Hepatocyte (in vitro differentiated cells): ENCODE measurements around the gene PCCA. TPM values are rescaled to one million over a fixed set of nuclear protein-coding genes. Genes with fewer than 3 reads are reported as not detected.
A peak's percentile ranks its signal among the peaks of the same experiment; 100 is the strongest.
"Not testable (repeated sequence)": the region's sequence is repeated elsewhere in the genome, so short reads cannot be mapped to it uniquely, and the experiment has no call there.

ENCODE experiments used
- DNase-seq: peaks from one replicate; pipeline ENCODE4 v3.0.0-alpha.2; 2016; ENCODE audit warnings: low spot score
- H2AFZ ChIP-seq: fragments of 200-600 bp; sonication (generic); 2 replicates; pipeline ENCODE4 v1.6.0; 2016; ENCODE audit warnings: antibody characterized with exemption, mild to moderate bottlenecking
- H3K27ac ChIP-seq: fragments of 200-600 bp; sonication (generic); 2 replicates; pipeline ENCODE4 v1.5.1; 2016; ENCODE audit warnings: mild to moderate bottlenecking
- H3K27me3 ChIP-seq: fragments of 200-600 bp; sonication (generic); 2 replicates; pipeline ENCODE4 v1.6.1; 2016
- H3K36me3 ChIP-seq: fragments of 200-600 bp; sonication (generic); replicated peaks from 2 replicates; pipeline ENCODE4 v1.5.1; 2016; ENCODE audit warnings: low read depth; ENCODE audit not compliant: insufficient read depth
- H3K4me1 ChIP-seq: fragments of 200-600 bp; sonication (generic); 2 replicates; pipeline ENCODE4 v1.5.1; 2016; ENCODE audit warnings: mild to moderate bottlenecking, moderate library complexity; ENCODE audit not compliant: insufficient read depth
- H3K4me2 ChIP-seq: fragments of 200-600 bp; sonication (generic); 2 replicates; pipeline ENCODE4 v1.6.0; 2016
- H3K4me3 ChIP-seq: fragments of 200-600 bp; sonication (generic); 2 replicates; pipeline ENCODE4 v1.5.1; 2016; ENCODE audit warnings: mild to moderate bottlenecking
- H3K79me2 ChIP-seq: fragments of 200-600 bp; sonication (generic); 2 replicates; pipeline ENCODE4 v1.6.0; 2017; ENCODE audit warnings: mild to moderate bottlenecking
- H3K9me2 ChIP-seq: fragments of 200-600 bp; sonication (generic); replicated peaks from 2 replicates; pipeline ENCODE4 v1.6.0; 2017; ENCODE audit warnings: mild to moderate bottlenecking; ENCODE audit not compliant: insufficient read depth
- H3K9me3 ChIP-seq: fragments of 200-600 bp; sonication (generic); 2 replicates; pipeline ENCODE4 v1.5.1; 2016; ENCODE audit warnings: low read depth, mild to moderate bottlenecking
- H4K20me1 ChIP-seq: fragments of 200-600 bp; sonication (generic); 2 replicates; pipeline ENCODE4 v1.6.0; 2016; ENCODE audit warnings: mild to moderate bottlenecking; ENCODE audit not compliant: insufficient read depth, poor library complexity, severe bottlenecking
- EZH2 ChIP-seq: fragments of 200-600 bp; sonication (generic); IDR thresholded peaks from 2 replicates; pipeline ENCODE4 v1.6.1; 2016; ENCODE audit warnings: antibody characterized with exemption, mild to moderate bottlenecking, borderline replicate concordance
- EZH2phosphoT487 ChIP-seq: fragments of 200-600 bp; sonication (generic); IDR thresholded peaks from one replicate; pipeline ENCODE4 v1.6.1; 2018; ENCODE audit warnings: antibody characterized with exemption, mild to moderate bottlenecking, low read depth, moderate library complexity; ENCODE audit not compliant: unreplicated experiment, severe bottlenecking
- WGBS: methylation state at CpG from one replicate; pipeline ENCODE4 v1.1.6; 2016; ENCODE audit warnings: low lambda C conversion rate; ENCODE audit errors: missing lambda C conversion rate; 5-methylcytosine and 5-hydroxymethylcytosine counted together
- polyA plus RNA-seq: library from polyadenylated mRNA; unstranded; fragments of >200 nt; fragmentation: Nextera tagmentation; extraction: Ambion mirVana; gene quantifications from 2 replicates; pipeline ENCODE4 v1.2.1, GENCODE V29; 2016
- total RNA-seq: library from RNA; depleted of rRNA; stranded (reverse); fragments of >200 nt; gene quantifications from 2 replicates; pipeline ENCODE4 v1.2.3, GENCODE V29; 2014
- TF ChIP-seq, protein P1 (sequence below): fragments of 200-600 bp; sonication (generic); IDR thresholded peaks from 2 replicates; pipeline ENCODE4 v1.5.1; 2016; ENCODE audit warnings: antibody characterized with exemption, mild to moderate bottlenecking; ENCODE audit not compliant: poor library complexity

The PCCA gene
- total and polyA plus RNA-seq, 2 experiments from 2014 or later, result 23.6 to 28.2 TPM

DNA sequence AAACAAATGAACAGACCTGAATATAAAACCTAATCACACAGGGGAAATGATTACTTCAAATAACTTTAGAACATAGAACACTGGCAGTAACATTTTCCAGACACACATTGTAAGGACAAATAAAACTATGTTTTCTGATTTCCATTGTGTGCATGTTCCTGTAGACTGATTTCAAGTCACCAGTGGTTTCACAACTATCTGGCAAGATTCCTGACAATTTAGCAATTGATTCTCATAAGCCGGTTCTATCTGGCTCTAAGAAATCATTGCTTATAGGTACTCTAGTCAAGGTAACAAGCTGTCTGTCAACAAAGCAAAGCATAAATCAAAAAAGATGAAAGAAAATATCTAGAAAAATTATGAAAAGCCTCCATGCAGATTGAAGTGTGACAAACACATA, 19.6 kb upstream of the PCCA start:
- H3K27ac ChIP-seq, result no peak overlapping the region
- no peak for DNase-seq
- H3K27me3 ChIP-seq, result no peaks in the 10 kb centered on the region
- H3K4me3 ChIP-seq, result no peak overlapping the region
- H4K20me1 ChIP-seq, result no peaks in the 10 kb centered on the region
- no peak for TF ChIP-seq EZH2phosphoT487
- no peaks in the 10 kb centered on the region for H3K36me3 ChIP-seq
- H3K4me2 ChIP-seq, result no peak overlapping the region
- H3K9me2 ChIP-seq, result no peaks in the 10 kb centered on the region
- no peak overlapping the region for H2AFZ ChIP-seq
- WGBS, result 93% methylated on average over 1 of the region's 1 CpG
- no peaks in the 10 kb centered on the region for H3K9me3 ChIP-seq
- H3K79me2 ChIP-seq, result no peaks in the 10 kb centered on the region
- H3K4me1 ChIP-seq, result no peaks in the 10 kb centered on the region

DNA sequence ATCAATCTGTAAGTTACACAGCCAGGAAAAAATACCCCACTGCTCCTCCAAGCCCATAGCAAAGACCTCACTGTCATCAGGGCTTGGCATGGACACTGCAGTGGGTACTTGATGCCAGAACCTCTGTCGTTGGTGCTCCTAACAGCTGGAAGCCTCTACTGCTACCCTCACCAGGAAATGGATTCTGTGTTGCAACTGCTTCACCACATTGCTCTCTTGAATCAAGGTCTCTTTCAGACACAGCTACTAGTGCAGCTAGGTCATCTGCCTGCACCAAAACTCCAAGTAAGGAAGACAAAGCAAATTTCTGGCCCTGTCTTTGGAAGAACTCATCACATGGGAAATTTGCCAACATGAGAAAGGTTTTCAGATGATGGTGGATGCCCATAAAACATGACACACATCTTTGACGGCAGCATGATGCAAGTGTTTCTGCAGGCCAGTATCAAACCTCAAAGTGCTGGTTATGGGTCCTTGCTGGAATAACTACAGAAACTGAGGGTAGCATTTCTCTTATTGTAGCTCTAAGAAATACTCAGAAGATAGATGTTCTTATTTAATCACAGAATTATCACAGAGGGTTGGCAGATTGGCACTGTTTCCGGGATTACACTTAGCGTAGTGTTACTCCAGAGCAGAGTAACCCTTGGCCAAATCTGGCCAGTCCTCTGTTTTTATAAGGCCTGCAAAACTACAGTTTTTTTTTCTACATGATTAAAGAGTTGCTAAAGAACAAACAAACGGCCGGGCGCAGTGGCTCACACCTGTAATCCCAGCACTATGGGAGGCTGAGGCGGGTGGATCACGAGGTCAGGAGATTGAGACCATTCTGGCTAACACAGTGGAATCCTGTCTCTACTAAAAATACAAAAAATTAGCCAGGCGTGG, 12.9 kb upstream of the PCCA start:
- Histone ChIP-seq H3K4me3 (no peak overlapping the region), H3K9me2 (no peaks in the 10 kb centered on the region), H3K27me3 (no peaks in the 10 kb centered on the region), H3K4me1 (no peaks in the 10 kb centered on the region), H4K20me1 (no peaks in the 10 kb centered on the region), H3K9me3 (no peaks in the 10 kb centered on the region), H3K79me2 (no peaks in the 10 kb centered on the region), H3K36me3 (no peaks in the 10 kb centered on the region), H3K4me2 (no peak overlapping the region), H3K27ac (no peak overlapping the region), H2AFZ (no peak overlapping the region)
- DNase-seq, result no peak
- WGBS, result 59% methylated on average over 10 of the region's 10 CpGs
- TF ChIP-seq, protein P1, sequence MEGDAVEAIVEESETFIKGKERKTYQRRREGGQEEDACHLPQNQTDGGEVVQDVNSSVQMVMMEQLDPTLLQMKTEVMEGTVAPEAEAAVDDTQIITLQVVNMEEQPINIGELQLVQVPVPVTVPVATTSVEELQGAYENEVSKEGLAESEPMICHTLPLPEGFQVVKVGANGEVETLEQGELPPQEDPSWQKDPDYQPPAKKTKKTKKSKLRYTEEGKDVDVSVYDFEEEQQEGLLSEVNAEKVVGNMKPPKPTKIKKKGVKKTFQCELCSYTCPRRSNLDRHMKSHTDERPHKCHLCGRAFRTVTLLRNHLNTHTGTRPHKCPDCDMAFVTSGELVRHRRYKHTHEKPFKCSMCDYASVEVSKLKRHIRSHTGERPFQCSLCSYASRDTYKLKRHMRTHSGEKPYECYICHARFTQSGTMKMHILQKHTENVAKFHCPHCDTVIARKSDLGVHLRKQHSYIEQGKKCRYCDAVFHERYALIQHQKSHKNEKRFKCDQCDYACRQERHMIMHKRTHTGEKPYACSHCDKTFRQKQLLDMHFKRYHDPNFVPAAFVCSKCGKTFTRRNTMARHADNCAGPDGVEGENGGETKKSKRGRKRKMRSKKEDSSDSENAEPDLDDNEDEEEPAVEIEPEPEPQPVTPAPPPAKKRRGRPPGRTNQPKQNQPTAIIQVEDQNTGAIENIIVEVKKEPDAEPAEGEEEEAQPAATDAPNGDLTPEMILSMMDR, result no peak
- TF ChIP-seq EZH2 (no peak), EZH2phosphoT487 (no peak)

DNA sequence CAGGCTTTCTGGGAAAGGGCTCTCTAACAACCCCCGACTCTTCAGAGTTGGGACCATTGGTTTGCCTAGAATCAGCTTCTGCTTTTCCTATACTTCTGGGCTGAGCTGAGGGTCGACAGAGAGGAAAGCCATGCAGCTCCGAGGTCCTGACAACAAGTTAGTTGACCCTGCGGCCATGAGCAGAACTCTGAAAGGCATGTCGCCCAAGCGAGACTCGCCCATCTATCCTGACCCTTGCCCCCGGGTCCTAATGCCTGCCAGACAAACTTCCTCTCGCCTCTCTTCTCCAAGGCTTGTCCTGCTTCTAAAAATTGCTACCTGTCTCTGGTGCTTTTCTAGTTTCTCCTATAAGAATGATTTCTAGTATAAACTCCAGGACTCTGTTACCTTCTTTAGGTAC, 9.9 kb upstream of the PCCA start:
- not testable (repeated sequence) for H4K20me1 ChIP-seq, H3K27ac ChIP-seq, H3K79me2 ChIP-seq, H3K4me2 ChIP-seq, H3K36me3 ChIP-seq, H2AFZ ChIP-seq, H3K27me3 ChIP-seq, H3K9me3 ChIP-seq, H3K9me2 ChIP-seq, H3K4me1 ChIP-seq, H3K4me3 ChIP-seq, DNase-seq
- WGBS, result 55% methylated on average over 9 of the region's 9 CpGs

DNA sequence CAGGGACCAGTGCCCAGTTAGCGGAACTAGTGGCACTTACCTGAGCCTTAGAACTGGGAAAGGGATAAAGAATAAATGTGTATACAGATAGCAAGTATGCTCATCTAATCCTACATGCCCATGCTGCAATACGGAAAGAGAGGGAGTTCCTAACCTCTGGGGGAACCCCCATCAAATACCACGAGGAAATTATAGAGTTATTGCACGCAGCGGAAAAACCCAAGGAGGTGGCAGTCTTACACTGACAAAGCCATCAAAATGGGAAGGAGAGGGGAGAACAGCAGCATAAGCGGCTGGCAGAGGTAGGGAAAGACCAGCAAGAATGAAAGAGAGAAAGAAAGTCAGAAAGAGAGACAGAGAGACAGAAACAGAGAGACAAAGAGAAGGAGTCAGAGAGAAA, 5.5 kb upstream of the PCCA start:
- H3K9me2 ChIP-seq, H4K20me1 ChIP-seq, H3K9me3 ChIP-seq, H3K4me3 ChIP-seq, DNase-seq, H3K4me2 ChIP-seq, H3K27ac ChIP-seq, H3K79me2 ChIP-seq, H3K36me3 ChIP-seq, H3K27me3 ChIP-seq, H3K4me1 ChIP-seq, H2AFZ ChIP-seq: not testable (repeated sequence)
- 85% methylated on average over 6 of the region's 6 CpGs for WGBS

DNA sequence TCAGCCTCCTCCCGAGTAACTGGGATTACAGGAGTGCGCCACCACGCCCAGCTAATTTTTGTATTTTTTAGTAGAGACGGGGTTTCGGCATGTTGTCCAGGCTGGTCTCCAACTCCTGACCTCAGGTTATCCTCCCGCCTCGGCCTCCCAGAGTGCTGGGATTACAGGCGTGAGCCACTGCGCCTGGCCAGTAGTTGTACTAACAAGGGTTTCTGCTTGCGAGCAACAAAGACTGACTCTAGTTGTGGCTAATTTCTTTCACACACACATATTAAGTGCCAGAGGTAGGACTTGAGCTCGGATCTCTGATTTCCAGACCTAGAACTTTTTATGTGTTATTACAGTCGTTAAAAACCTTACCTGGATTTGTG, 635 bp upstream of the PCCA start:
- Histone ChIP-seq H3K9me3 (no peaks in the 10 kb centered on the region), H4K20me1 (peaks cover 26% of the 10 kb centered on the region), H3K27me3 (no peaks in the 10 kb centered on the region), H3K27ac (peak overlapping the region; percentile 80), H3K4me3 (peak overlapping the region; percentile 92), H3K36me3 (no peaks in the 10 kb centered on the region), H2AFZ (peak overlapping the region; percentile 99), H3K4me1 (peaks cover 4% of the 10 kb centered on the region), H3K9me2 (no peaks in the 10 kb centered on the region), H3K79me2 (peaks cover 48% of the 10 kb centered on the region), H3K4me2 (peak overlapping the region; percentile 88)
- DNase-seq, result no peak
- WGBS, result 40% methylated on average over 12 of the region's 12 CpGs
- TF ChIP-seq EZH2 (no peak), EZH2phosphoT487 (no peak)
- TF ChIP-seq, protein P1, result no peak
